ENCODE measurements around the gene EPAS1.

DNA sequence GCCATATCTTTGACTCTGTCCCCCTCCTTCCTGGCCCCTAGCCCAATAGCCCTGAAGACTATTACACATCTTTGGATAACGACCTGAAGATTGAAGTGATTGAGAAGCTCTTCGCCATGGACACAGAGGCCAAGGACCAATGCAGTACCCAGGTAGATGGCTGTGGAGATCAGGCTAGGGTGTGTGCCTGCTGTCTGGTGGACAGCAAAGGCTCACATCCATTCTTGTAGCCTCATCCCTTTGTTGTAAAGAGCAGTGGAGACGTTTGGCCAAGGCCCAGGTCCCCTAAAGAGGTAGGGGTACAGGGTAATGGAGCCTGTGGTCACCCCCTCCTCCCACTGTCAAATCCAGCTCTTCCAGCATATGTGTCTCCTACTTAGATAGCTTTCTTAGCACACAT lies 81.4 kb downstream of the EPAS1 start:
- TF ChIP-seq OSR1 (CRISPR knock-in tag; IDR thresholded peaks at IDR 0.05) (no peak), ZFP30 (CRISPR knock-in tag; IDR thresholded peaks at IDR 0.05) (no peak), TCF4 (CRISPR knock-in tag; IDR thresholded peaks at IDR 0.05; ENCODE audit: borderline replicate concordance) (no peak)
